GM10266 (cell line): ENCODE data around the gene PIAS4.

Experiments used
- DNase-seq: peaks from one replicate; pipeline ENCODE4 v3.0.0; 2012; ENCODE audit errors: extremely low spot score
- CTCF ChIP-seq: IDR thresholded peaks from 2 replicates; pipeline ENCODE4 v1.5.1; 2012; ENCODE audit warnings: mild to moderate bottlenecking, low read depth; ENCODE audit not compliant: control insufficient read depth, insufficient read depth; ENCODE audit errors: missing control alignments

The PIAS4 gene

GRCh38 chr19:4038057-4038456 is 30.5 kb downstream of the PIAS4 start:
- no peak for TF ChIP-seq CTCF
- no peak for DNase-seq

GRCh38 chr19:4038661-4039423 is 31.3 kb downstream of the PIAS4 start:
- no peak for TF ChIP-seq CTCF
- DNase-seq: no peak

GRCh38 chr19:4042064-4042730 is 34.7 kb downstream of the PIAS4 start:
- DNase-seq: no peak

GRCh38 chr19:4042731-4043082 is 35.2 kb downstream of the PIAS4 start:
- TF ChIP-seq CTCF: no peak

More at GRCh38 chr19:4042064-4042730, 34.7 kb downstream of the PIAS4 start:
- TF ChIP-seq CTCF: no peak

GRCh38 chr19:4043401-4043800 is 35.9 kb downstream of the PIAS4 start:
- TF ChIP-seq CTCF: no peak
- no peak for DNase-seq

More at GRCh38 chr19:4042731-4043082, 35.2 kb downstream of the PIAS4 start:
- no peak for DNase-seq

- TF ChIP-seq CTCF: no peak
- DNase-seq: no peak
These were observed 36.6 kb downstream of the PIAS4 start for GRCh38 chr19:4043966-4044715.
